GM18907 (cell line): ENCODE data around the gene HSD17B10.
"Not testable (repeated sequence)": the region's sequence is repeated elsewhere in the genome, so short reads cannot be mapped to it uniquely, and the experiment has no call there.

Experiments used
- ATAC-seq: cut with Tn5 transposase; IDR thresholded peaks from one replicate; pipeline ENCODE4 v1.9.1; 2021; ENCODE audit warnings: mild to moderate bottlenecking, moderate library complexity; ENCODE audit not compliant: unreplicated experiment

HSD17B10 gene

DNA sequence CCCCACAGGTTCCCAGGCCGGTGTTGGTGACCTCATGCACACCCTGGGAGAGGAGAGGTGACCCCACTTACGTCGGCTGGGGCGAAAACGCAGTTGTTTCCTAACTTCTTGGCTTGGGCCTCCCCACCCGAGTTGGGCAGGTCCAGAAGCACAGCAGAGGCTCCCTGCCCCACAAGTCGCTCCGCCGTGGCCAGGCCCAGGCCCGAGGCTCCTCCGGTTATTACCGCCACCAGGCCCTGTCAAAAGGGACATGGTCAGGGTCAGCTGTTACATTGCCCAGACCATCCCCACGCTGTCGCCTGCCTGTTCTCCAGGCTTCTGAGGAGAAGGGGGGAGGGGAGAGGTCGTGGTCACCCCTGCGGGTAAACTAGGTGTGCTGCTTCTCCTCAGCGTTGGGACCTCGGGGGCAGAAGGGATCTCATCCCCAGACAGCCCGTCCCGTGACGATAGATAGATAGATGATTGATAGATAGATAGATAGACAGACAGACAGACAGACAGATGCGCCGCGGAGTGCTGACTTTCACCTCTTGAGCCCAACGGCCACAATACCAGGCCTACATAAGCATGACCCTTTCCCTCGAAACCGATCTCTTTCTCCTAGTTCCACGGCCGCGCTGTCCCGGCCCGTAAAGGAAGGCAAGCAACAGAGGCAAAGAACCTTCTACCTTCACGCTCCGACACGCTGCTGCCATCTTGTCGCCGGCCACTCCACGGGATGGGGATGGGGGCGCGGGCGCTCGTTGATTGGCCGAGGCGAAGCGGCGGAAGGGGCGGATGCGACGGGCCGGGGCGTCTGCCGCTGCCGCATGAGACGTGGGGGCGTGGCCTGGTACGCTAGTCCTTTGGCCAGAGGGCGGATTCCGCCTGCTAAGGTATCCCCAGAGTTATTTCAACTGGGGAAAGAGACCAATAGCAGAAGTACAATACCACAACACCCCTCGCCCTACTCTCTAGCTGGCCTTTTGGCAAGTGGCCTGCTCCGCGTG, at the start of gene HSD17B10:
HSD17B10 (minus strand) TSS at position 720 of the 989 bp plus-strand sequence; CDS start at position 695, 25 bp downstream.
- ATAC-seq = peak; percentile 84

DNA sequence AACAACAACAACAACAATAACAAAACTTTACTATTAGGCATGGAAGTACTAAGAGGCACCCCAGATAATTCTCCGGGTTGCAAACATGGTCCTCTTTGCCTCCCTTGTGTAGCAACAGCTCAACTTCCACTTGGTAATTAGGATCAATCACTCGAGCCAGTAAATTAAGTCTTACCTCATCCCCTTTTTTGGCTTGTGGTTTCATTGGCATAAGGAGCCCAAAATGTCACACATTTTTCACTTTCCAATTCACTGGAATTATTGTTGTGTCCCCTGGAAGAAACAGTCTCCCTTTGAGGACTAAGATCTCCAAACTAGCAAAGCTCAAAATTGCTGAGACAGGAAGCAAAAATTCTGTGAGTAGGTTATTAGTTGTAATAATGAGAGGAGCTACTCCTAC, 49.2 kb upstream of the HSD17B10 start:
- no peak for ATAC-seq

DNA sequence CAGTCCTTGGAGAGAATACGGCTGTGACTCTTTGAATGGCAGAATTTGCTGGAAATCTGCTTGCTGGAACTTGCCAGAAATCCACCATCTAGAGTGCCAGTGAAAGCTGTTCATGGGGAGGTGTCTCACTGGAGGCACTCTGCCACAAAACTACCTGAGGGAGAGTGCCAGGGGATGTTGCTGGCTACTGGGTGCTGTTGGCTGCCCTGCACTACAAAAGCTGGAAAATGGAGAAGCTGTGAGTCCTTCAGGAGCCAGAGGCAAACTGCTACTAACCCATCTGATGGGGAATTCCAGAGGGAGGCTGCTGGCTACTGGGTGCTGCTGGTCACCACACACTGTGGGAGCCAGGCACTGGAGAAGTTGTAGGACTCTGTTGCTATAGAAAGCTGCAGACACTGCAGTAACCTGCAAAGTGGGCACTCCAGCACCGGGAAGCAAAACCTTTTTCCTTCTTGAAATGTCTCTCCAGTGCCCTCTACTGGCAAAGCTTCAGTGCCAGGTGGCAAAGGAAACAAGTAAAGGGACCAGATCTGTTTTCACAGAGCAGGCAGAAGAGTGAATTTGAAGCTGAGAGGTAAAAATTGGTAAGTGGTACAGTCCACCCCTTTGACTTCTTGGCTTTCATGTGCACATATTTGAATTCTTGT, 47.8 kb upstream of the HSD17B10 start:
- ATAC-seq = no peak

DNA sequence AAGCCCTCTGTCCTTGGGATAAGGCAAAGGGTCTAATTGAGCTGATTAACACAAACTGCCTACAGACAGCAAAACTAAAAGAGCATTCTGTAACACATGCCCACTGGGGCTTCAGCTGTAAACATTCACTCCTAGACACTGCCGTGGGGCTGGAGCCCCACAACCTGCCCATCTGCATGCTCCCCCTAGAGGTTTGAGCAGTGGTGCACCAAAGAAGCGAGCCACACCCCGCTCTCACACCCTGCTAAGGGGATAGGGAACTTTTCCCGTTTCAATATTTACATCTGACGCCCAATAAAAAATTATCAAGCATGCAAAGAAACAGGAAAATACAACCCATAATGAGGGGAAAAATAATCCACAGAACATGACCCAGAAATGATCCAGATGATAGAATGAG, 46.9 kb upstream of the HSD17B10 start:
- no peak for ATAC-seq

DNA sequence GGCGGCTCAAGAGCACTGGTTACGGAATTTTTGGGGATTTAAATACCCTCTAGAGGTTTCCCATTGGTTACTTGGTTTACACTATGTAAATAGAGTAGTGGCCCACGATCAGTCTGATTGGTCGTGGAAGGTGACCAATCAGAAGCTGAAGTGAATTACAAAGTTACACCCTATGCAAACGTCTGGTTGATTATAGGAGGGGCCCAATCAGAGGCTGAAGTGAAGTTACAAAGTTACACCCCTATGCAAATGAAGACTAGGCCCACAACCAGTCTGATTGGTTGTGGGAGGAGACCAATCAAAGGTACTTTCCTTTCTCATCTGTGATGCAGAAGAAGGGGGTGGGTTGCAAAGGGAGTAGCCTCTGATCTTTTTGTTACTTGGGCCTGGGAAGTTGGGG, 45.1 kb upstream of the HSD17B10 start:
- ATAC-seq = no peak

DNA sequence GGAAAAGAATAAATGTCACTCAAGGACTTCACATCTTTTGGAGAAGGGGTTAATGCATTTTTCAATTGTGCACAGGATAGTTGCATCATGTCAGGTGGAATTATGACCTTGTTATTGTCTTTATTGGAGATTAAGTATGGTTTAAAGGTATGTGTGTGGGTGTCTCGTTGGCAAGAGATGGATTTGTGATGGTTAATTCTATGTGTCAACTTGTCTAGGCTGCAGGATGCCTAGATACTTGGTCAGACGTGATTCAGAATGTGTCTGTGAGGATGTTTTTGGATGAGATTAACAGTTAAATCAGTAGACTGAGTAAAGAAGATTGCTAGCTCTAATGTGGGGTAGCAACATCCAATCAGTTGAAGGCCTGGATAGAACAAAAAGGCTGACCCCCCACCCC, 42.2 kb upstream of the HSD17B10 start:
- no peak for ATAC-seq

DNA sequence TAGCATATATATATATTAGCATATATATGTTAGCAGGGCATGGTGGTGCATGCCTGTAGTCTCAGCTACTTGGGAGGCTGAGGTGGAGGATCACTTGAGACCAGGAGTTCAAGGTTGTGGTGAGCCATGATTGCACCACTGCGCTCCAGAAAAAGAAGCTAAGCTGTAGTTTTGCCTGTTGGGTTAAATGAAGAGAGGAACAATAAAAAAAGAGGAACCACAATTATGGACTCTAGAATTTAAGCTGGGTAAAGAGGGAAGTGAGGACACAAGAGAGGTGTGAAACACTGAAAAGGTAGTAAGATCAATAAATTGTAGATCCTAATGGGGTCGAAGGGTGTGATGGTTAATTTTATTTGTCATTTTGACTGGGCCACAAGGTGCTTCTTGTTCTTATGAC, 40.5 kb upstream of the HSD17B10 start:
- ATAC-seq = no peak

DNA sequence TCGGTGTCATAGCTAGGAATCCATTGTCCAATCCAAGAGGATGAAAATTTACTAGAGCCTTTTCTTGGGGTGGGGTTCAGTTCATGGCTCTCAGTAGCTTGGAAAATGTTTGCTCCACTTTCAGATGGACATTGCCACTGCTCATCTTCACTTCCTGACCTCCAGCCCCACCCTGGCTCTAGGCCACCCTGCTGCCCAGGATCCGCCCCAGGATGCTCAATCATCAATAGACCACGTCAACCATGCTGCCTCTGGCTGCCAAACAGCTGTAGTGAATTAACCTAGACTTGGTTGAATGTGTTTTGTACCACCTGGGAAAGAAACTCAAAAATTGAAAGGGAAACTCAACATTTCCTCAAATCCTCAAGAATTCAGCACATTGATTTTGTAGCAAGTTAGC, 37.2 kb upstream of the HSD17B10 start:
- ATAC-seq = no peak

DNA sequence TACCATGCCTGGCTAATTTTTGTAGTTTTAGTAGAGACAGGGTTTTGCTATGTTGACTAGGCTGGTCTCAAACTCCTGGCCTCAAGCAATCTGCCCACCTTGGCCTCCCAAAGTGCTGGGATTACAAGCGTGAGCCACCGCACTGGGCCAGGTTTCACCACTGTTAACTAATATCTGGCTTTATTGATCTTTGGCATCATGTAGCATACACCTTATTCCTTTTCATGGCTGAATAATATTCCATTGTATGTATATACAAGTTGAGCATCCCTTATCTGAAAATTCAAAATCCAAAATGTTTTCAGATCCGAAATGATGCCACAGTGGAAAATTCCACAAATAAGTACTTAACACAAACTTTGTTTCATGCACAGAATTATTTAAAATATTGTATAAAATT, 34.5 kb upstream of the HSD17B10 start:
- ATAC-seq = not testable (repeated sequence)

DNA sequence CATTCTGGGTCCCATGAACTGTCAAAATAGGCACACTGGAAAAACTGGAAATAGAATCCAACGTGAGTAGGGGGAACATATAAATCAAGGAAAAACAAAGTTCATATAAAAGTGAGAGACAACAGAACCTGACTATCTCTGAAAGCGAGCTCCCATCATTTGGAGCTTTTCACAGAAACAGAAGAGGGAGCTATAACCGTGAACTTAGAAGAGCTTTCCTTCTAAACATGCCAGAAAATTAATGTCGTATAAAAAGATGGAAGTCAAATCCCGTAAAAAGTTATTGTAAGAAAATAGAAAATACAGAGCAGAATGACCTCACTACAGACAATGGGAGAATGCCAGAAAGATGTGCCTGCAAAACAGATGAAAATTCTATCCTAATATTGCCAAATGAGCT, 23.9 kb upstream of the HSD17B10 start:
- ATAC-seq = no peak

DNA sequence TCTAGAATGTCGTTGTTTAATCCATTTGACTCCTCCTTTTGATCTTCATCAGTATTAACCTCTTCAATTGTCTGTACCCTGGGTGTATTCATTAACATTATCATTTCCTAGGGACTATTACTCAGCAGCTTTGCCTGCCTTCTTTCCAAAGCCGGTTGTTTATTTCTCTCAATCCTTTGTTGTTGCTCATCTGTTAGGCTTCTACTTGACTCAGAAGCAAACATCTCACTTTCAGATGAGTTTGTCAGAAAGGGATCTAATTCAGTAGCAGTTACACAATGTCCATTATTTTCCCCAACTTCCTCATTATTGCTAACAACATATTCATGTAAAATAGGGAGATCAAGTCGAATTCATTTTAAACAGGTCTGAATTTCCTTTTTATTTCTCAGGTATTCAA, 22.1 kb upstream of the HSD17B10 start:
- no peak for ATAC-seq

DNA sequence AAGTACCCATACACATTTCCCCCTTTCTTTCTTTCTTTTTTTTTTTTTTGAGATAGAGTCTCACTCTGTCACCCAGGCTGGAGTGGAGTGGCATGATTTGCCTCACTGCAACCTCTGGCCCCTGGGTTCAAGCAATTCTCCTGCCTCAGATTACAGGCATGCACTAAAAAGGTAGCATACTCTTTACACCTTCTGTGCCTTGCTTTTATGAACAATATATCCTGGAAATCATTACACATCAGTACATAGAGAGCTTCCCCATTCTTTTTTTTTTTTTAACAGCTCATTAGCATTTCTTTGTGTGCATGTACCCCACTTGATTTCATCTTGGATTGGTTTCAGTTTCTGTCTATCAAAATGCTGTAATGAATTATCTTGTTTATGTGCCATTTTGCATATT, 18.6 kb upstream of the HSD17B10 start:
- ATAC-seq = no peak

DNA sequence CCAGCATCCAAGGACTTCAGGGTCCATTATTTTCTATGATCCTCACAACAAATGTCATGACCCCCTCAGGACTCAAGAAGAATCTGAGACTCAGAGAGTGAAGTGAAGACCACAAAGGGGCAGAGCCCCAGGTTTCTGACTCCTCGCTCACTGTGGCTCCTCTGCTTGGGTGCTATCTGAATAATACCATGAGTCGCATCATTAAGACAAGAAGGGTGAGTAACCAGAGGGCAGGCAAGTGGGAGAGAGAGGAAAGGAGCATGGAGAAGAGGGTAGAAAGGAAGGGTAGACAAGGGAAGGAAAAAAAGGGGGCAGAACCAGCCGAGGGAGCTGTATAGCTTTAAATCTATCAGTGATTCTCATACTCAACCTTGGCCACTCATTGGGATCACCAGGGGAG, 15.5 kb upstream of the HSD17B10 start:
- ATAC-seq = no peak

DNA sequence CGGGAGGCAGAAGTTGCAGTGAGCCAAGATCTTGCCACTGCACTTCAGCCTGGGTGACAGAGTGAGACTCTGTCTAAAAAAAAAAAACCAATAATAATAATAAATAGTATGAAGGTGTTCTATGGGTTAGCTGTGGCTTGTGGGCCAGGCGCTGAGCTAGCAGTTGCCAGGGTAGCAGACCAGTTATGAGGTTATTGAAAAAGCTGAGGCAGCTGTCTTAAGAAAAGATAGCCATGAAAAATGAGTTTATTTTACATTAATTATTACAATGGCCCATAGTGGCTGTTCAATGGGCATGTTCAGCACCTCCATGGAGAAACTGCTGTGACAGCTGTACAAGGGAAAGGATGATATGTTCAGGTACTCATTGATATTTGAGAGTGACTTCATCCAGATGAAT, 13.3 kb upstream of the HSD17B10 start:
- ATAC-seq = no peak

DNA sequence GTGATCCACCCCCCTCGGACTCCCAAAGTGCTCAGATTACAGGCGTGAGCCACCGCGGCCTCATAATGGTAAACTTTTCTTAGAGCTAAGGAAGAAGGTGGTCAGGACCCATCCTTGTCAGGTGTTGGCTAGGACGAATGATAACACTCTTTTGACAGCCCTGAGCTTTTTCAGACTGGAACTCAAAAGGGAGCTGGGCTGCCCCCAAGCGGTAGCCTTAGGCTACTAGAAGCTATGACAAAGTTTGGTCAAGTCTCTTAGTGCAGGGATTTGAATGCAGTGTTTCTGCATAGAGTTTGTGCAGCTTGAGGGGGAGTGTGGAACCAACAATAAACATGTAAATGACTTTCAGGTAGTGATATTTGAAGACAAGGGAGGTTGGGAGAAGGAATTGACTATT, 11.8 kb upstream of the HSD17B10 start:
- no peak for ATAC-seq

DNA sequence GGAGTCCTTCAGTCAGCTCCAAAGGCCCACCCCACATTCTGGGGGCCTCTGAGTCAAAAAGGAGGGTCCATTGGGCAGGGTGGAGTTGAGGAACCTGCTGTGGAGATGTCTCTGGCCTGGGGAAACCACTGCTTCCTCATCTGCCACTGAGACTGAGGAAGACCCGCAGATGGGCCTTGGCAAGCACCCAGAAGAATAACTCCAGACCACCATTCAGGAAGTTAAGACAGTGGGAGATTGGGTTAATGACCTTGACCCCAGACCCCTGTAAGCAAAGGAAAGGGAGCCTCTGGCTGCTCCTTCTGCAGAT, 8.1 kb upstream of the HSD17B10 start:
- ATAC-seq = no peak

DNA sequence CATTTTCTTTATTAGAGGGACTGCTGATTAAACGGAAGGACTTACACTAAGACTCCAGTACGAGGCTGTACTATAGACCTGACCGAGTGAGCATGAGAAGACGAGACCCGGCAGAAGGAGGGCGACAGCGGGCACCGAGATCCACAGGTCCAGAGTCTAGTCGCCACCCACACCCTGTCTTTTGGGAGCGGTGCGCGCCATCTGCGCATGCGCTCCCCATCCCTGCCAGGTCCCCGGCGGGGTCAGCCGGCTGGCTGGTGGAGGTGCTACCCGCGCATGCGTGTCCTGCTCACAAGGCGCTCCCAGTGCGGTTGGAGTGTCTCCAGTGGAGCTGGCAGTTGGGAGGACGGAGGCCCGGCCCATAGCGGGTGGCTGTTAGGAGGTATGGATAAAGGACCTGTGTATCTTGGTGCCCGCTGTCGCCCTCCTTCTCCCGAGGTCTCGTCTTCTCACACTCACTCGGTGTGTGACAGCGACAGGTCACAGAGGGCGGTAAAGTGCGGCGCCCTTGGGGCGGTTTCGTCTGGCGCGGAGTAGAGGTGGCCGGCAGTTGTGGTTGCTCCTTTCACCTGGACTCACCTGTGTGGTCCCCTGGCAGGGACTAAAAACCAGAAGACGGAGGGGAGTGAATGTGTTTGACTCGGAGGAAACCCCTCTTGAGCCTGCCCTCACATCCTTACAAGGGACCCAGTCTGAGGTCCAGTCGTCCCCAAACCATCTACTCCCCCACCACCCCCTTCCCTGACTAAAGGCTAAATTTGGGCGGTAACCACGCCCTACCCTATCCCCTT, 7.6 kb upstream of the HSD17B10 start:
- peak; percentile 75 for ATAC-seq

DNA sequence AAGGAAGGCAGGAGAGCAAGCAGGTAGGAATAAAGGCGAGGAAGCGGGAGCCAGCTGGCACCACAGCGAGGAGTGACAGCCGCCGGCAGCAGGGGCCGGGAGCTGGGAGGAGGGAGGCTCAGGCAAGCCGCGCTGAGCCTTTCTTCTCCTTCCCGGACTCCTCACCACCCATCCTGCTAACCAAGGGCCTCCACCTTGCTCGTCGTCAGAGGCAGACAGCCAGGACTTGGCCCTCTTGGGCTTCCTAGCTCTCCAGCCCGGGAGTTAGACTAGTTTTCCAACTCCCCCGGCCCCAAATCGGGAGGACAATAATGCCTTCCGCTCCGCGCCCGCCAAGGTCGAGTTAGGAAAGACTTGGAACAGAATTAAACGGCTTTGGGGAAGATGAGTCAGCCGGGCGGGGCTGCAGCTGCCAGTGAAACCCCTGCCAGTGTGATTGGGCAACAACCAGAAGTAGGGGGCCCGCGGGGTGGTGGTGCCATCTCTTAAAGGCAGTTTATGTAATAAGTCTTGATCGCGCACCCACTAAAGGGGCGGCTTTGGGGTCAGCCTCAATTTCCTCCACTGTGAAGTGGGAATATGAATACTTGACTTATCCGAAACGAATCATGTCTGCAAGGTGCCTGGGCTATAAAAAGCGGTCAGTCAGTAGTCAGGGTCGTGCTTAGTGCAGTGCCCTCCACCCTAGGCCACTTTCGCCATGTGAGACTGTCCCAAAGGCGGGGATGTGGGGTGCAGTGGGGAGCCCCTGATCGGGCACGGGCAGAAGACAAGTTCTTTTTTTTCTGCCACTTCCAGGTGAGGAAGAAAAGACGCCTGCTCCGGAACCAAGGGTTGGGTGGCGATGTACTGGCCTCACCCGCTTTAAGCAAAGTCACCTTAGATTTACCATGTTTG, 6.7 kb upstream of the HSD17B10 start:
- peak; percentile 6 for ATAC-seq

DNA sequence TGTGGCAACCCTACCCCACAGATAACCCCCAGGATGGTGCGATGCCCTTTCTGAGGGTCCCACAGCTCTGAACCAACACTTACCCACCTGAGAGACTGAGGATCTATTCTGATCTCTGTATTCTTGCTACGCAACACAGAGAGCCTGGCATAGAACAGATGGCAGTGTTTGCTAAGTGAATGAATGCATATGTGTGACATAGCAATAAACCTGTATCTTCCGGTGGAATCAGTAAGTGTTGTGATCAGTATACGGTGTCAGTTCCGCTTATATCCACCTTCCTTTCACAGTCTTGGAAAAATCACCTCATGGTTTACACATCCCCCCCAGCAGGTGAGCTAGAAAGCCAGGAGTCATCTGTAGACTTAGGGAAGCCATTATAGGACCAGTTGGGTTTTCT, 5.9 kb upstream of the HSD17B10 start:
- ATAC-seq = no peak

DNA sequence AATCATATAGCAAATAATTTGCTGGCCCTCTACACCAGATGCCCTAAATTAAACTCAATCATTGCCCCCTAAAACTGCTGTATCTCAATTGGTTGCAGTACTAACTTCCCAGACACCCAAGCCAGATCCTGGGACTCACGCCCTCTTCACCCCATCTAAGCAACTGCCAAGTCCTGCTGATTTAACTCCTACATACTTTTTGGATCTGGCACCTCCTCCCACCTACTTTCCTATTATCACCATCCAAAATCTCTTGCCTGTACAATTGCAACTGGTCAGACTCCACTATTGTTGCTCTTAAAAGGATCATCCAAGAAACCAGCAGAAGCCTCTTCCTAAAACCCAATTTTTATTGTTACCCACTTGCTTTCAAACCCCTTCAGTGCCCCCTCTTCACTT, 4.7 kb upstream of the HSD17B10 start:
- ATAC-seq = no peak
